HepG2 (cell line): Measurements from ENCODE around the gene SERINC1. TPM values are rescaled to one million over a fixed set of nuclear protein-coding genes. Genes with fewer than 3 reads are reported as not detected.

Experiments
- ATAC-seq: fragments of 200-7000 bp; cut with Tn5 transposase; 3 replicates; pipeline ENCODE4 v1.9.1; 2020; ENCODE audit warnings: mild to moderate bottlenecking, moderate library complexity
- BruUV-seq: library from RNA; stranded (reverse); fragments of 400-500 nt; replicated peaks from 2 replicates; lab custom pipeline; 2021; lab: Mats Ljungman, UMichigan
- CTCF ChIA-PET: fragments of 300-600 bp; formaldehyde crosslinking; extraction: SDS; loops from one replicate; lab custom pipeline; 2021; ENCODE audit warnings: low total read pairs, inconsistent platforms, low intra/inter-chr PET ratio; lab: Yijun Ruan, JAX
- POLR2A ChIA-PET: fragments of 350-600 bp; sonication (Branson Sonifier 250); formaldehyde crosslinking; loops from one replicate; lab custom pipeline; 2020; ENCODE audit warnings: antibody characterized with exemption, inconsistent platforms; lab: Yijun Ruan, JAX
- DNase-seq: peaks from one replicate; pipeline ENCODE4 v3.0.0-alpha.2; 2015; ENCODE audit warnings: low spot score
- FAIRE-seq: peaks from 3 replicates; lab custom pipeline; 2011; peaks lifted over from hg19 to GRCh38; lab: Jason Lieb, UNC
- H2AFZ ChIP-seq: one replicate; pipeline ENCODE4 v1.6.1; 2011; ENCODE audit warnings: low read length, inconsistent platforms
- H3K27ac ChIP-seq: fragments of 300-600 bp; 3 replicates; pipeline ENCODE4 v1.8.0; 2011; ENCODE audit warnings: mixed run types, mild to moderate bottlenecking, mixed read lengths, low read length, inconsistent platforms; ENCODE audit not compliant: insufficient read depth; ENCODE audit errors: extremely low read length
- H3K27me3 ChIP-seq, 2 experiments: fragments of 200-600 bp in 1 of 2; 2 replicates in 1 of 2; 3 replicates in 1 of 2; pipeline versions ENCODE4 v1.6.0 to v1.8.0; 2011; ENCODE audit warnings: low read length in 2 of 2, mild to moderate bottlenecking in 2 of 2, moderate library complexity in 2 of 2, inconsistent platforms in 1 of 2; ENCODE audit not compliant: insufficient read depth in 2 of 2, control insufficient read depth in 1 of 2
- H3K36me3 ChIP-seq, 2 experiments: fragments of 200-600 bp in 1 of 2; replicated peaks in 1 of 2; 2 replicates in 1 of 2; 3 replicates in 1 of 2; pipeline versions ENCODE4 v1.5.1 to v1.8.0; 2011; ENCODE audit warnings: low read length in 2 of 2, inconsistent platforms in 1 of 2; ENCODE audit not compliant: insufficient read depth in 2 of 2, control insufficient read depth in 1 of 2
- H3K4me1 ChIP-seq: 2 replicates; pipeline ENCODE4 v1.5.1; 2012; ENCODE audit warnings: low read length, inconsistent platforms; ENCODE audit not compliant: insufficient read depth
- H3K4me2 ChIP-seq: 2 replicates; pipeline ENCODE4 v1.6.0; 2011; ENCODE audit warnings: low read depth, low read length, inconsistent platforms
- H3K4me3 ChIP-seq, 3 experiments: fragments of 200-600 bp in 1 of 3; sonication (generic), shearing (Covaris generic) in 1 of 3; replicated peaks in 1 of 3; 2 replicates each; pipeline ENCODE4 v1.5.1; 2011 to 2016; ENCODE audit warnings: low read length in 3 of 3, inconsistent platforms in 2 of 3, low read depth in 2 of 3, mild to moderate bottlenecking in 2 of 3, control low read depth in 1 of 3, mixed read lengths in 1 of 3; ENCODE audit not compliant: insufficient read depth in 1 of 3
- H3K79me2 ChIP-seq: one replicate; pipeline ENCODE4 v1.6.1; 2011; ENCODE audit warnings: low read length, inconsistent platforms; ENCODE audit not compliant: insufficient read depth
- H3K9ac ChIP-seq: 2 replicates; pipeline ENCODE4 v1.6.0; 2011; ENCODE audit warnings: mild to moderate bottlenecking, low read depth, low read length, inconsistent platforms; ENCODE audit not compliant: insufficient read depth
- H3K9me3 ChIP-seq: 2 replicates; pipeline ENCODE4 v1.5.1; 2012; ENCODE audit warnings: mild to moderate bottlenecking, low read length
- H4K20me1 ChIP-seq: 2 replicates; pipeline ENCODE4 v1.6.0; 2011; ENCODE audit warnings: inconsistent platforms, mild to moderate bottlenecking, low read length, moderate library complexity; ENCODE audit not compliant: insufficient read depth
- POLR2AphosphoS2 ChIP-seq: IDR thresholded peaks from 2 replicates; pipeline ENCODE4 v1.6.1; 2011; ENCODE audit warnings: low read depth, low read length, improper control_type of control experiment
- RFXANK ChIP-seq: IDR thresholded peaks from 2 replicates; pipeline ENCODE4 v1.6.1; 2016
- ZBED4 ChIP-seq: sonication (generic); formaldehyde crosslinking; IDR thresholded peaks from 2 replicates; pipeline ENCODE4 v1.4.0; 2020; ENCODE audit warnings: missing genetic modification reagents, borderline replicate concordance
- ZNF513 ChIP-seq: sonication (generic); formaldehyde crosslinking; conservative IDR thresholded peaks from 2 replicates; pipeline ENCODE4 v1.5.0; 2020; ENCODE audit warnings: missing genetic modification reagents
- WGBS: methylation state at CpG from one replicate; pipeline ENCODE4 v1.1.6; 2017; ENCODE audit warnings: low lambda C conversion rate; 5-methylcytosine and 5-hydroxymethylcytosine counted together
- in situ Hi-C: cut with HindIII; loops from 2 replicates; pipeline ENCODE4 v1.10.0; 2017; ENCODE audit warnings: low pct_unique_long_range_greater_than_20kb; ENCODE audit not compliant: extremely low pct_ligation_motif_present
- intact Hi-C: fragments of 100-400 bp; cut with micrococcal nuclease; formaldehyde crosslinking; loops from one replicate; pipeline ENCODE4 v1.10.0; 2022; ENCODE audit not compliant: unreplicated experiment
- polyA plus RNA-seq, 8 experiments: library from polyadenylated mRNA; depleted of rRNA in 3 of 8; stranded (reverse) in 7 of 8; unstranded in 1 of 8; fragments of >200 nt; fragmentation: Illumina TruSeq in 4 of 8; extraction: Trizol in 4 of 8; gene quantifications; 2 replicates each; pipeline versions ENCODE4 v1.2.1 to v1.2.3, GENCODE V29; 2011 to 2016; ENCODE audit warnings: low read depth in 4 of 8, missing spikeins in 1 of 8, mixed read lengths in 1 of 8; ENCODE audit not compliant: insufficient read depth in 1 of 8
- total RNA-seq, 5 experiments: library from RNA; depleted of rRNA; stranded (reverse); fragments of >200 nt; fragmentation: Illumina TruSeq; extraction: Trizol; gene quantifications; 2 replicates each; pipeline ENCODE4 v1.2.3, GENCODE V29; 2016; ENCODE audit warnings: low read depth in 1 of 5

Gene SERINC1
- total and polyA plus RNA-seq, 2 of the 13 experiments (the other 11 are each of a cell fraction or from before 2014, with no cell fraction given) = 93.5 to 112 TPM

- no peak for DNase-seq
- peaks cover 6% of the 10 kb centered on the region; the same call in 1 of the 2 replicates for H4K20me1 ChIP-seq
- H2AFZ ChIP-seq = no peak overlapping the region
- in situ Hi-C loops (no loop called here), intact Hi-C loops (no loop called here)
- ChIA-PET POLR2A (no interaction called here), CTCF (no interaction called here)
- no peaks in the 10 kb centered on the region for H3K9me3 ChIP-seq
- TF ChIP-seq POLR2AphosphoS2 = no peak
- peaks cover 31% of the 10 kb centered on the region for H3K4me1 ChIP-seq
- H3K27ac ChIP-seq = no peak overlapping the region
- no peak overlapping the region for H3K4me2 ChIP-seq
- 97% methylated on average over 2 of the region's 2 CpGs for WGBS
- no TSS peak for BruUV-seq
- no peak overlapping the region for H3K9ac ChIP-seq
- no peak for FAIRE-seq
- peaks cover 0 to 2% of the 10 kb centered on the region in 2 experiments; a peak in 1 of 5 replicates for H3K27me3 ChIP-seq
- no peak overlapping the region for H3K4me3 ChIP-seq
- no peaks in the 10 kb centered on the region; a peak in 1 of 5 replicates for H3K36me3 ChIP-seq
- ATAC-seq = no peak
- H3K79me2 ChIP-seq = peaks cover 99% of the 10 kb centered on the region
These were observed 67.2 kb downstream of the SERINC1 start for GRCh38 chr6:122404444-122404843.

GRCh38 chr6:122401104-122401503, 70.5 kb downstream of the SERINC1 start:
- Histone ChIP-seq H3K4me1 (peaks cover 37% of the 10 kb centered on the region), H3K79me2 (peaks cover 66% of the 10 kb centered on the region), H3K4me3 (peak overlapping the region; percentile 65 to 100 (median 97); a peak in 5 of 6 replicates), H3K27me3 (peaks cover 0 to 2% of the 10 kb centered on the region in 2 experiments; a peak in 1 of 5 replicates), H3K36me3 (no peaks in the 10 kb centered on the region; a peak in 1 of 5 replicates), H3K9ac (peak overlapping the region; percentile 96; the same call in 1 of the 2 replicates), H3K27ac (no peak overlapping the region), H3K4me2 (peak overlapping the region; percentile 79), H2AFZ (no peak overlapping the region), H4K20me1 (peaks cover 6% of the 10 kb centered on the region; the same call in 1 of the 2 replicates), H3K9me3 (no peaks in the 10 kb centered on the region)
- CTCF ChIA-PET = interaction anchor here (0.9 kb wide), 1 partner anchor 311 kb away, joined by 3 read pairs; no protein-coding TSS in a partner anchor
- DNase-seq (no peak), FAIRE-seq (no peak), ATAC-seq (no peak)
- POLR2A ChIA-PET = no interaction called here
- in situ Hi-C loops (no loop called here), intact Hi-C loops (no loop called here)
- no TSS peak for BruUV-seq
- 94% methylated on average over 4 of the region's 4 CpGs for WGBS
- TF ChIP-seq RFXANK (CRISPR knock-in tag) (no peak), ZBED4 (CRISPR knock-in tag) (no peak), ZNF513 (CRISPR knock-in tag) (no peak)
